HCT116 (cell line): ENCODE results near the gene C2. TPM values are rescaled to one million over a fixed set of nuclear protein-coding genes. Genes with fewer than 3 reads are reported as not detected.

Source experiments
- ATAC-seq: fragments of 200-7000 bp; cut with Tn5 transposase; 2 replicates; pipeline ENCODE4 v1.9.1; 2020; ENCODE audit warnings: mild to moderate bottlenecking, moderate library complexity
- BruUV-seq: library from RNA; stranded (reverse); fragments of 400-500 nt; replicated peaks from 2 replicates; lab custom pipeline; 2021; lab: Mats Ljungman, UMichigan
- CTCF ChIA-PET: fragments of 300-600 bp; sonication (Branson Sonifier 250); formaldehyde crosslinking; loops from one replicate; lab custom pipeline; 2021; ENCODE audit warnings: antibody characterized with exemption; lab: Charles Lee
- POLR2A ChIA-PET: fragments of 300-600, 350-600 bp; sonication (Branson Sonifier 250); formaldehyde crosslinking; loops from one replicate; lab custom pipeline; 2021; ENCODE audit warnings: antibody characterized with exemption; lab: Charles Lee
- RAD21 ChIA-PET, 2 experiments: fragments of 300-600 bp; sonication (Branson Sonifier 250); formaldehyde crosslinking; loops; one replicate each; lab custom pipeline; 2023; ENCODE audit warnings: low total read pairs in 2 of 2; ENCODE audit not compliant: uncharacterized antibody in 2 of 2, unreplicated experiment in 2 of 2, low non-redundant PET in 1 of 2; lab: Charles Lee
- DNase-seq: peaks from one replicate; pipeline ENCODE4 v3.0.0-alpha.2; 2010; ENCODE audit warnings: low read depth, low spot score
- H2AFZ ChIP-seq: fragments of 200-600 bp; shearing (Covaris generic), sonication (generic); 2 replicates; pipeline ENCODE4 v1.6.1; 2017; ENCODE audit warnings: low read depth, mixed run types, mixed read lengths, antibody characterized with exemption, low read length; ENCODE audit not compliant: poor library complexity, severe bottlenecking
- H3K27ac ChIP-seq: 2 replicates; pipeline ENCODE4 v1.5.1; 2012; ENCODE audit warnings: low read depth, low read length
- H3K27me3 ChIP-seq: fragments of 200-600 bp; sonication (generic); 2 replicates; pipeline ENCODE4 v1.6.1; 2016; ENCODE audit warnings: mixed run types, low read length, mixed read lengths; ENCODE audit not compliant: insufficient read depth
- H3K36me3 ChIP-seq, 2 experiments: fragments of 200-500 bp in 1 of 2; fragments of 200-600 bp in 1 of 2; sonication (Bioruptor generic) in 1 of 2; sonication (generic) in 1 of 2; 2 replicates each; pipeline versions ENCODE4 v1.5.1 to v1.6.1; 2014 to 2016; ENCODE audit warnings: low read length in 2 of 2, inconsistent platforms in 1 of 2, mixed read lengths in 1 of 2, mixed run types in 1 of 2; ENCODE audit not compliant: insufficient read depth in 2 of 2, control insufficient read depth in 1 of 2
- H3K4me1 ChIP-seq, 2 experiments: fragments of 200-600 bp in 1 of 2; sonication (generic) in 1 of 2; 2 replicates each; pipeline versions ENCODE4 v1.5.1 to v1.6.1; 2012 to 2017; ENCODE audit warnings: low read length in 2 of 2, inconsistent platforms in 1 of 2, mild to moderate bottlenecking in 1 of 2, mixed read lengths in 1 of 2, mixed run types in 1 of 2, moderate library complexity in 1 of 2; ENCODE audit not compliant: insufficient read depth in 2 of 2, control insufficient read depth in 1 of 2
- H3K4me2 ChIP-seq: fragments of 200-600 bp; sonication (generic); 2 replicates; pipeline ENCODE4 v1.6.1; 2017; ENCODE audit warnings: mixed run types, low read length, mixed read lengths
- H3K4me3 ChIP-seq, 2 experiments: fragments of 200-600 bp in 1 of 2; sonication (generic) in 1 of 2; replicated peaks in 1 of 2; 2 replicates each; pipeline ENCODE4 v1.5.1; 2011 to 2016; ENCODE audit warnings: low read length in 2 of 2, control low read depth in 1 of 2, low read depth in 1 of 2, mild to moderate bottlenecking in 1 of 2, mixed read lengths in 1 of 2, mixed run types in 1 of 2
- H3K79me2 ChIP-seq: fragments of 200-600 bp; sonication (generic); 2 replicates; pipeline ENCODE4 v1.6.1; 2017; ENCODE audit warnings: mild to moderate bottlenecking, mixed run types, low read length, moderate library complexity, mixed read lengths; ENCODE audit not compliant: insufficient read depth
- H3K9ac ChIP-seq: fragments of 200-600 bp; sonication (generic); 2 replicates; pipeline ENCODE4 v1.6.1; 2016; ENCODE audit warnings: low read length, mixed read lengths
- H3K9me2 ChIP-seq: fragments of 200-600 bp; sonication (generic), shearing (Covaris generic); 2 replicates; pipeline ENCODE4 v1.6.1; 2017; ENCODE audit warnings: mixed run types, mild to moderate bottlenecking, moderate library complexity; ENCODE audit not compliant: insufficient read depth
- H3K9me3 ChIP-seq, 2 experiments: fragments of 200-500 bp in 1 of 2; fragments of 200-600 bp in 1 of 2; sonication (Bioruptor generic) in 1 of 2; sonication (generic) in 1 of 2; 2 replicates each; pipeline ENCODE4 v1.6.1; 2014 to 2017; ENCODE audit warnings: low read length in 2 of 2, mixed read lengths in 2 of 2, inconsistent platforms in 1 of 2, low read depth in 1 of 2, mild to moderate bottlenecking in 1 of 2, mixed run types in 1 of 2, moderate library complexity in 1 of 2; ENCODE audit not compliant: control insufficient read depth in 1 of 2, insufficient read depth in 1 of 2
- H4K20me1 ChIP-seq: fragments of 200-600 bp; sonication (generic), shearing (Covaris generic); 2 replicates; pipeline ENCODE4 v1.6.1; 2017; ENCODE audit warnings: mixed run types, mild to moderate bottlenecking, moderate library complexity; ENCODE audit not compliant: insufficient read depth
- CTCF ChIP-seq, 3 experiments: fragments of 200-600 bp in 1 of 3; sonication (generic) in 1 of 3; IDR thresholded peaks in 2 of 3; conservative IDR thresholded peaks in 1 of 3; 2 replicates each; pipeline ENCODE4 v1.5.1; 2012 to 2017; ENCODE audit warnings: low read depth in 2 of 3, low read length in 2 of 3, antibody characterized with exemption in 1 of 3, borderline replicate concordance in 1 of 3, control low read depth in 1 of 3, mild to moderate bottlenecking in 1 of 3, mixed read lengths in 1 of 3, mixed run types in 1 of 3, moderate library complexity in 1 of 3; ENCODE audit not compliant: insufficient read depth in 1 of 3
- EZH2 ChIP-seq: fragments of 200-600 bp; sonication (generic); IDR thresholded peaks from 2 replicates; pipeline ENCODE4 v1.6.1; 2017; ENCODE audit warnings: antibody characterized with exemption, mixed run types
- FOSL1 ChIP-seq: IDR thresholded peaks from 2 replicates; pipeline ENCODE4 v1.6.1; 2012; ENCODE audit warnings: low read depth
- JUND ChIP-seq: IDR thresholded peaks from 2 replicates; pipeline ENCODE4 v1.6.1; 2012
- POLR2AphosphoS5 ChIP-seq: IDR thresholded peaks from 2 replicates; pipeline ENCODE4 v1.6.1; 2011; ENCODE audit warnings: mild to moderate bottlenecking, low read depth, low read length, moderate library complexity
- RAD21 ChIP-seq: IDR thresholded peaks from 2 replicates; pipeline ENCODE4 v1.6.1; 2012; ENCODE audit warnings: low read depth, mild to moderate bottlenecking
- REST ChIP-seq: IDR thresholded peaks from 2 replicates; pipeline ENCODE4 v1.6.1; 2012; ENCODE audit warnings: low read depth
- SIN3A ChIP-seq: IDR thresholded peaks from 2 replicates; pipeline ENCODE4 v1.6.1; 2012; ENCODE audit warnings: low read depth
- SP1 ChIP-seq: IDR thresholded peaks from 2 replicates; pipeline ENCODE4 v1.6.1; 2012; ENCODE audit warnings: low read depth
- SRF ChIP-seq: IDR thresholded peaks from 2 replicates; pipeline ENCODE4 v1.6.1; 2012; ENCODE audit warnings: low read depth
- YY1 ChIP-seq: IDR thresholded peaks from 2 replicates; pipeline ENCODE4 v1.6.1; 2011; ENCODE audit warnings: low read length, low read depth, moderate library complexity, mild to moderate bottlenecking; ENCODE audit not compliant: insufficient replicate concordance; ENCODE audit errors: extremely low read depth
- ZBTB33 ChIP-seq: IDR thresholded peaks from 2 replicates; pipeline ENCODE4 v1.6.1; 2011; ENCODE audit warnings: mild to moderate bottlenecking, low read length, moderate library complexity; ENCODE audit not compliant: insufficient replicate concordance; ENCODE audit errors: extremely low read depth
- ZFX ChIP-seq: fragments of 450-650 bp; IDR thresholded peaks from 2 replicates; pipeline ENCODE4 v1.6.1; 2017
- ZNF274 ChIP-seq: fragments of 200-500 bp; sonication (Bioruptor generic); IDR thresholded peaks from 2 replicates; pipeline ENCODE4 v1.6.1; 2014; ENCODE audit warnings: mild to moderate bottlenecking, low read depth, low read length, inconsistent platforms
- intact Hi-C: fragments of 100-400 bp; cut with micrococcal nuclease; formaldehyde crosslinking; loops from 2 replicates; pipeline ENCODE4 v1.10.0; 2022
- total RNA-seq: library from RNA; stranded (reverse); gene quantifications from one replicate; pipeline ENCODE4 v1.2.1, GENCODE V29; 2021; ENCODE audit not compliant: unreplicated experiment

The C2 gene
- total RNA-seq, 1 experiment from 2014 or later: 3.1 TPM

- ChIA-PET CTCF (no interaction called here), POLR2A (no interaction called here), RAD21 (no interaction called here)
- no peak overlapping the region for H3K4me2 ChIP-seq
- no peaks in the 10 kb centered on the region for H4K20me1 ChIP-seq
- no peaks in the 10 kb centered on the region for H3K27me3 ChIP-seq
- BruUV-seq: no TSS peak
- no peaks in the 10 kb centered on the region for H3K9me3 ChIP-seq
- H3K9me2 ChIP-seq: no peaks in the 10 kb centered on the region
- peaks cover 39 to 54% of the 10 kb centered on the region in 2 experiments for H3K36me3 ChIP-seq
- intact Hi-C loops: no loop called here
- TF ChIP-seq RAD21 (no peak), SRF (no peak), REST (no peak), CTCF (IDR thresholded peaks at IDR 0.05 in 2 of 3, conservative IDR thresholded peaks at IDR 0.05 in 1 of 3; ENCODE audit: borderline replicate concordance in 1 of 3, insufficient read depth in 1 of 3, low read depth in 2 of 3, low read length in 2 of 3) (no peak), YY1 (no peak), ZNF274 (no peak), FOSL1 (no peak), ZBTB33 (no peak), POLR2AphosphoS5 (no peak), SIN3A (no peak), ZFX (no peak), JUND (no peak), EZH2 (no peak), SP1 (no peak)
- H2AFZ ChIP-seq: no peak overlapping the region
- no peak for ATAC-seq
- H3K79me2 ChIP-seq: peaks cover 41% of the 10 kb centered on the region
- no peak overlapping the region for H3K4me3 ChIP-seq
- H3K27ac ChIP-seq: no peak overlapping the region
- DNase-seq: no peak
- peaks cover 14 to 17% of the 10 kb centered on the region in 2 experiments for H3K4me1 ChIP-seq
- no peak overlapping the region for H3K9ac ChIP-seq
These were observed 29.3 kb downstream of the C2 start for GRCh38 chr6:31956796-31957195.
